ENCODE measurements around the gene AKAIN1. TPM values are rescaled to one million over a fixed set of nuclear protein-coding genes. Genes with fewer than 3 reads are reported as not detected.

The AKAIN1 gene
- total RNA-seq, 1 experiment from 2014 or later, result not detected

GRCh38 chr18:5152343-5153020 lies 44.6 kb downstream of the AKAIN1 start:
- H3K9me3 ChIP-seq (replicated peaks), result no peaks in the 10 kb centered on the region
- DNase-seq (ENCODE audit: low read depth in 1 of 2, low spot score in 2 of 2), result no peak
- H3K4me3 ChIP-seq, result no peak overlapping the region
- no peak overlapping the region for H3K27ac ChIP-seq
- H3K27me3 ChIP-seq (replicated peaks), result 0 out of 2 replicates have a peak, but pooled peaks cover 3% of the 10 kb centered on the region
- no peaks in the 10 kb centered on the region for H3K36me3 ChIP-seq
- H3K4me1 ChIP-seq (replicated peaks), result no peaks in the 10 kb centered on the region

GRCh38 chr18:5150894-5151293 lies 46.2 kb downstream of the AKAIN1 start:
- Histone ChIP-seq H3K36me3 (no peaks in the 10 kb centered on the region), H3K27ac (no peak overlapping the region), H3K27me3 (replicated peaks) (no peaks in the 10 kb centered on the region), H3K4me3 (no peak overlapping the region), H3K4me1 (replicated peaks) (no peaks in the 10 kb centered on the region), H3K9me3 (replicated peaks) (no peaks in the 10 kb centered on the region)
- DNase-seq (ENCODE audit: low read depth in 1 of 2, low spot score in 2 of 2), result no peak

GRCh38 chr18:5146093-5146492 lies 51.0 kb downstream of the AKAIN1 start:
- DNase-seq (ENCODE audit: low read depth in 1 of 2, low spot score in 2 of 2), result no peak
- Histone ChIP-seq H3K4me1 (replicated peaks) (no peaks in the 10 kb centered on the region), H3K36me3 (no peaks in the 10 kb centered on the region), H3K9me3 (replicated peaks) (no peaks in the 10 kb centered on the region), H3K4me3 (no peak overlapping the region), H3K27me3 (replicated peaks) (no peaks in the 10 kb centered on the region), H3K27ac (no peak overlapping the region)

GRCh38 chr18:5145168-5145825 lies 51.8 kb downstream of the AKAIN1 start:
- H3K9me3 ChIP-seq (replicated peaks), result no peaks in the 10 kb centered on the region
- no peaks in the 10 kb centered on the region for H3K4me1 ChIP-seq (replicated peaks)
- no peaks in the 10 kb centered on the region for H3K27me3 ChIP-seq (replicated peaks)
- no peak overlapping the region for H3K4me3 ChIP-seq
- H3K36me3 ChIP-seq, result no peaks in the 10 kb centered on the region
- no peak overlapping the region for H3K27ac ChIP-seq
- no peak for DNase-seq (ENCODE audit: low read depth in 1 of 2, low spot score in 2 of 2)

GRCh38 chr18:5144629-5145028 lies 52.4 kb downstream of the AKAIN1 start:
- Histone ChIP-seq H3K27me3 (replicated peaks) (no peaks in the 10 kb centered on the region), H3K4me3 (no peak overlapping the region), H3K27ac (no peak overlapping the region), H3K4me1 (replicated peaks) (no peaks in the 10 kb centered on the region), H3K36me3 (no peaks in the 10 kb centered on the region), H3K9me3 (replicated peaks) (no peaks in the 10 kb centered on the region)
- DNase-seq (ENCODE audit: low read depth in 1 of 2, low spot score in 2 of 2), result no peak

- no peaks in the 10 kb centered on the region for H3K9me3 ChIP-seq (replicated peaks)
- DNase-seq (ENCODE audit: low read depth in 1 of 2, low spot score in 2 of 2), result no peak
- H3K4me3 ChIP-seq, result no peak overlapping the region
Measured at GRCh38 chr18:5142859-5143258, 54.2 kb downstream of the AKAIN1 start.

GRCh38 chr18:5142131-5142530 lies 54.9 kb downstream of the AKAIN1 start:
- H3K4me3 ChIP-seq, result no peak overlapping the region
- no peaks in the 10 kb centered on the region for H3K4me1 ChIP-seq (replicated peaks)
- no peak overlapping the region for H3K27ac ChIP-seq
- no peak for DNase-seq (ENCODE audit: low read depth in 1 of 2, low spot score in 2 of 2)
- no peaks in the 10 kb centered on the region for H3K36me3 ChIP-seq
- H3K27me3 ChIP-seq (replicated peaks), result no peaks in the 10 kb centered on the region
- no peaks in the 10 kb centered on the region for H3K9me3 ChIP-seq (replicated peaks)

More at GRCh38 chr18:5142859-5143258, 54.2 kb downstream of the AKAIN1 start:
- Histone ChIP-seq H3K36me3 (no peaks in the 10 kb centered on the region), H3K27ac (no peak overlapping the region), H3K4me1 (replicated peaks) (no peaks in the 10 kb centered on the region), H3K27me3 (replicated peaks) (no peaks in the 10 kb centered on the region)

- Histone ChIP-seq H3K27ac (no peak overlapping the region), H3K36me3 (no peaks in the 10 kb centered on the region), H3K27me3 (replicated peaks) (no peaks in the 10 kb centered on the region), H3K4me1 (replicated peaks) (no peaks in the 10 kb centered on the region), H3K9me3 (replicated peaks) (no peaks in the 10 kb centered on the region), H3K4me3 (no peak overlapping the region)
- no peak for DNase-seq (ENCODE audit: low read depth in 1 of 2, low spot score in 2 of 2)
Measured at GRCh38 chr18:5137261-5137660, 59.8 kb downstream of the AKAIN1 start.

- no peak for DNase-seq (ENCODE audit: low read depth in 1 of 2, low spot score in 2 of 2)
- Histone ChIP-seq H3K27ac (no peak overlapping the region), H3K27me3 (replicated peaks) (no peaks in the 10 kb centered on the region), H3K9me3 (replicated peaks) (no peaks in the 10 kb centered on the region), H3K36me3 (no peaks in the 10 kb centered on the region), H3K4me1 (replicated peaks) (no peaks in the 10 kb centered on the region), H3K4me3 (no peak overlapping the region)
Measured at GRCh38 chr18:5132987-5133386, 64.1 kb downstream of the AKAIN1 start.

GRCh38 chr18:5122272-5122671 lies 74.8 kb downstream of the AKAIN1 start:
- H3K27ac ChIP-seq, result no peak overlapping the region
- H3K9me3 ChIP-seq (replicated peaks), result peaks cover 4% of the 10 kb centered on the region; the same call in 1 of the 2 replicates
- H3K36me3 ChIP-seq, result no peaks in the 10 kb centered on the region
- H3K4me3 ChIP-seq, result no peak overlapping the region
- no peaks in the 10 kb centered on the region for H3K27me3 ChIP-seq (replicated peaks)
- DNase-seq (ENCODE audit: low read depth in 1 of 2, low spot score in 2 of 2), result no peak
- H3K4me1 ChIP-seq (replicated peaks), result no peaks in the 10 kb centered on the region

- no peaks in the 10 kb centered on the region for H3K9me3 ChIP-seq (replicated peaks)
- DNase-seq (ENCODE audit: low read depth in 1 of 2, low spot score in 2 of 2), result no peak
- H3K4me3 ChIP-seq, result no peak overlapping the region
- no peaks in the 10 kb centered on the region for H3K27me3 ChIP-seq (replicated peaks)
- no peaks in the 10 kb centered on the region for H3K36me3 ChIP-seq
- no peaks in the 10 kb centered on the region for H3K4me1 ChIP-seq (replicated peaks)
- no peak overlapping the region for H3K27ac ChIP-seq
Measured at GRCh38 chr18:5110266-5110665, 86.8 kb downstream of the AKAIN1 start.

- H3K27ac ChIP-seq, result no peak overlapping the region
- H3K9me3 ChIP-seq (replicated peaks), result no peaks in the 10 kb centered on the region
- no peaks in the 10 kb centered on the region for H3K4me1 ChIP-seq (replicated peaks)
- no peak for DNase-seq (ENCODE audit: low read depth in 1 of 2, low spot score in 2 of 2)
- no peaks in the 10 kb centered on the region for H3K27me3 ChIP-seq (replicated peaks)
- H3K4me3 ChIP-seq, result no peak overlapping the region
- no peaks in the 10 kb centered on the region for H3K36me3 ChIP-seq
Measured at GRCh38 chr18:5107988-5108387, 89.1 kb downstream of the AKAIN1 start.

GRCh38 chr18:5106730-5107129 lies 90.3 kb downstream of the AKAIN1 start:
- no peak for DNase-seq (ENCODE audit: low read depth in 1 of 2, low spot score in 2 of 2)
- H3K9me3 ChIP-seq (replicated peaks), result no peaks in the 10 kb centered on the region
- no peaks in the 10 kb centered on the region for H3K4me1 ChIP-seq (replicated peaks)

GRCh38 chr18:5104246-5104645 lies 92.8 kb downstream of the AKAIN1 start:
- Histone ChIP-seq H3K36me3 (no peaks in the 10 kb centered on the region), H3K27me3 (replicated peaks) (no peaks in the 10 kb centered on the region)
- DNase-seq (ENCODE audit: low read depth in 1 of 2, low spot score in 2 of 2), result no peak

More at GRCh38 chr18:5106730-5107129, 90.3 kb downstream of the AKAIN1 start:
- no peak overlapping the region for H3K27ac ChIP-seq
- H3K36me3 ChIP-seq, result no peaks in the 10 kb centered on the region
- H3K27me3 ChIP-seq (replicated peaks), result no peaks in the 10 kb centered on the region
- H3K4me3 ChIP-seq, result no peak overlapping the region

More at GRCh38 chr18:5104246-5104645, 92.8 kb downstream of the AKAIN1 start:
- Histone ChIP-seq H3K9me3 (replicated peaks) (no peaks in the 10 kb centered on the region), H3K27ac (no peak overlapping the region), H3K4me3 (no peak overlapping the region), H3K4me1 (replicated peaks) (no peaks in the 10 kb centered on the region)
